ENCODE data around the gene BMF.
A peak's percentile ranks its signal among the peaks of the same experiment; 100 is the strongest.
"Not testable (repeated sequence)": the region's sequence is repeated elsewhere in the genome, so short reads cannot be mapped to it uniquely, and the experiment has no call there.

The BMF gene, protein sequence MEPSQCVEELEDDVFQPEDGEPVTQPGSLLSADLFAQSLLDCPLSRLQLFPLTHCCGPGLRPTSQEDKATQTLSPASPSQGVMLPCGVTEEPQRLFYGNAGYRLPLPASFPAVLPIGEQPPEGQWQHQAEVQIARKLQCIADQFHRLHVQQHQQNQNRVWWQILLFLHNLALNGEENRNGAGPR

DNA sequence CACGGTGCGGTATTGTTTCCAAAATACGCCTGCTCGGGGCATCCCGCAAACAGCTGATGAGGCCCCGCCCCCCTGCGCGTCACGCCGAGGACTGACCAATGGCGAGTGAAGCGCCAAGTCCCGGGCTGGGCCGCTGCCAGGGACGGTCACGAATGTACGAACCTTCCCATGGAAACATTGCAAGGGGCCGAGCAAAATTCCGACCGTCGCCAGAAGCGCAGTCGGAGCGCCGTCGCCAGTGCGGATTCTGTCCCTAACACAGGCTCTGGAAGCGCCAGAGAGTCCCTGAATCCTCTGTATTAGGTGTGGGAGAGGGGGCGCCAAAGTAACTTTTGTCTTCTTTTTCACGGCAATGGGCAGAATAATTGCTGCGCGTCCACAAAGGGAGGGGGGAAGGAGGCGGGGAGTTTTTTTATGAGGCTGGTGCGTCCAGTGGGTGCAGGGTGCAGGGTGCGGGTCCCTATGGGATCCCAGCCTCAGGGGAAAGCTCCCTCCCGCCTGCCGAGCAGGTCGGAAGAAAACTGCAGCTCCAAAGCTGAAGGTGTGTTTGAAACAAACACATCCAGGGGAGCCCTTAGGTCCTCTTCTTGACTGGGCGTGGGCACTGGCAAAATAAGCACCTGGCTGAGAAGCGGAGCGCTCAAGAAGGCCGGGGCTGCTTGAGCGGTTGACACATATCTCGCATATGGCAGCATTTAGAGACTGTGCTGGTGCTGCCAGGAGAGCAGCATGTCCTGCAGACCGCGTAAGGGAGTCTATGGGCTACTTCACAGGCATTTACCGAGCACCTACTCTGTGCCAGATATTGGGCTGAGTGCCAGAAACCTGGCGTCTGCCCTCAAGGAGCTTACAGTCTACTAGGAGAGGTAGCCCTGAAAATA, at the start of gene BMF:
Gene BMF (minus strand): TSS at position 25 of the 881 bp plus-strand sequence. CDS start 2,793 bp downstream, outside the sequence.
- TF ChIP-seq ZNF274 (IDR thresholded peaks at IDR 0.05; ENCODE audit: low read depth, low read length) = no peak
- H3K4me3 ChIP-seq (ENCODE audit: low read length) = peak within 1 kb of the TSS; percentile 78

- TF ChIP-seq ZNF274 (IDR thresholded peaks at IDR 0.05; ENCODE audit: low read depth, low read length) = no peak
Measured at GRCh38 chr15:40157778-40158447, 49.2 kb upstream of the BMF start.

DNA sequence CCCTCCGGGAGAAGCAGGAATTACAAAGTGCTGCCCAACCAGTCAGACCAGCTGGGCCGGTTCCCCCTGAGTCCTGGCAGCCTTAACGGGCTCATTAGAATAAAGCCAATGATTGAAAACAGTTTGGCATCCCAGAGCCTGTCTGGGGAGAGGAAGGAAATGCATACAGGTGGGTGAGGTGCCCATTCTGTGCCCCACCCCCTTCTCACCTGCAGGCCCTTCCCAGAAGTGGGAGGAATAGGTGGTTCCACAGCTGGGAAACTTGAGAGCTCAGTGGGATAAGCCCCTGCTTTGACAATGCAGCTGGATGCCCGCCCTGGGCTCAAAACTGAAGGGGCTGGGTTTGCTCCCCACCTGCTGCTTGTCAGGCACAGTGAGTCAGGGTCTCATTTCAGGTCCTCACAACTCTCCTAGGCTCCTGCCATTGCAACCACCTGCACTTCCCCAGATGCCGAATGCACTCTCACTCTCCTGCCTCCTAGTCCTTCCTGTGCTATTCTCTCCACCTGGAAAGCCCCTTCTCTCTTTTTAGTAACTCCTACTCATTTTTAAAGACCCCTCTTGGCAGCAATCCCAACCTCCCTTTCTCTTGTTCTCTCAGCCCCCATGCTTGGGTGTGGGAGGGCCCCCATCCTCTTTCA, 46.7 kb upstream of the BMF start:
- TF ChIP-seq ZNF274 (IDR thresholded peaks at IDR 0.05; ENCODE audit: low read depth, low read length) = no peak
- H3K4me3 ChIP-seq (ENCODE audit: low read length) = no peak overlapping the region

More at GRCh38 chr15:40157778-40158447, 49.2 kb upstream of the BMF start:
- H3K4me3 ChIP-seq (ENCODE audit: low read length) = no peak overlapping the region

DNA sequence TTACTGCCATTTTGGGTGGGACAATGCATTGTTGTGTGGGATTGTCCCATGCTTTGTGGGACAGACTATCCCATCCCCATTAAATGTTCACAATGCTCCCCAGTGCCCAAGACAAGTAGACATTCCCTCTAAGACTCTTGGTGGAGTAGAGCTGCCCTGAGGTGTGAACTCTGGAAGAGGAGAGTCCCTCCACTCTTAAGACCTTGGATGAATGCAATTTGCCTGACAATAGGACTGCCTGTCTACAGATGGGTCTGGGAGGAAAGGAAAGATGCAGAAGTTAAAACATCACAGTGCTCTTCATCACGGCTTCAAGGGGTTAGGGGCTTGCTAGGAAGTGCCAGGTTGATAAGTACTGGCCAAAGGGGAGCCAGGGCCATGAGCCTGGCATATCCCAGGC, 46.1 kb upstream of the BMF start:
- not testable (repeated sequence) for H3K4me3 ChIP-seq (ENCODE audit: low read length)

DNA sequence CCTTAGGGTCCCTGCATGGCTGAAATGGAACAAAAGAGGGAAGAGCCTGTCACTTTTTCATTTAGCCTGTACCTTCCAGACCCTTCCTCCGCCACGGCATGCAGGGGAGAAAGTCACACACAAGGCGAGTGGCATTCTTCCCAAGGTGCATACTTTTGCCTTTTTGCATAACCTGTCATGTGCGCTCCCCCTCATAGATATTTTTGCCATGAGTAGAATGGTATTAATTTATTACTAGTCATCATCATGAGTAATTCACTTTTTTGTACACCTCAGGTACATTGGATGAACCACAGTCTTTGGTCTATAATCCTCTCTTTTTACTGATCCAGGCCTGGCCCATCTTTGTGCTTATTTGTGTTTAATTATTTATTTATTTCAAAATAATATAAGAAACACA, 43.3 kb upstream of the BMF start:
- TF ChIP-seq ZNF274 (IDR thresholded peaks at IDR 0.05; ENCODE audit: low read depth, low read length) = no peak

GRCh38 chr15:40151499-40151898, 42.8 kb upstream of the BMF start:
- H3K4me3 ChIP-seq (ENCODE audit: low read length) = no peak overlapping the region
- TF ChIP-seq ZNF274 (IDR thresholded peaks at IDR 0.05; ENCODE audit: low read depth, low read length) = no peak

More for the DNA sequence above, 43.3 kb upstream of the BMF start:
- H3K4me3 ChIP-seq (ENCODE audit: low read length) = no peak overlapping the region

DNA sequence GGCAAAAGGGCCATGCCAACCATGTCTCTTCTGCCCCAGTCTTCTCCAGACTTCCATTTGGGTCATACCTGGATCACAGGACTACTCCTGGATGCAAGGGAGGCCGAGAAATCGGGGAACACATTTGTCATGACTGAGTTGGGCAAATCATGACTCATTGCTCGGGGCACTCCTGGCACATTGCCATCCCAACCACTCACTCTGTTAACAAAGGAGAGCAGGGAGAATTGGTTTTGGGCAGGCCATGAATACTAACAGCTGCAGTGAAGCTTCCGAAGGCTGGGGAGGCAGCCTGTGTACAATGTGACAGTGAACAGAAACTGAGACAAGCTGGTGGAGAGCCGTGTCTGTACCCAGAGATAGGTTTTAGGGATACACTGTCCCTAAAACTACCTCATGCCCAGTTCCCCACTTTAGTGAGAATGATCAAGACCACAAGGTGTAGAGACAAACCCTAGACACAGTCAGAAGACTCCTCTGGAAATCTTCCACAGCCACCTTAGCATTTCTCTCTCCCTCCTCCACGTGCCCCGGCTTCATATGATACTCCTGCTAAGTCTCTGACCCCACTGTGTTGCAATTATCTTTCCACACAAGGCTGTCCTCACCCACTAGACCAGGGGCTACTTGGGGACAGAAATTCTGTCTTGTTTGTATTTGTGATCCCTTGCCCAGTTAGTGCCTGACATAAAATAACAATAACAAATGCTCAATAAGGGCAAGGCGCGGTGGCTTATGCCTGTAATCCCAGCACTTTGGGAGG, 41.7 kb upstream of the BMF start:
- no peak overlapping the region for H3K4me3 ChIP-seq (ENCODE audit: low read length)
- TF ChIP-seq ZNF274 (IDR thresholded peaks at IDR 0.05; ENCODE audit: low read depth, low read length) = no peak

DNA sequence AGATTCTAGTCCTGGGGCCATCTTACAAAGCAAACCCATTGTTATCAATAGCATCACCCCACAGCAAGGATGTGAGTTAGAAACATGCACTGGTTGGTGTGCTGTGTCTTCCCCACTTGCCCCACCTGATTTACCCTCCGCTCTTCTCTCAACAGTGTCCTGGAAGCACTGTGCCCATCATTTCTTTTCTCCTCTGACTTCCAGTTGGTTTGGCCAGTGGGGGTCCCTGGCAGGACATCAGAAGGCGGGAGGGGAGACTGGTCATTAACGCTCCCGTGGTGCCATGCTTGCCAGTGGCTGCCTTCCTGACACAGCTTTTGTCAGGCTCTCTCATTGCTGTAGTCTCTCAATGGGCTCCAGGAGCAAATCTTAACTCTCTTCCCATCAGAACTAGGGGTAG, 40.7 kb upstream of the BMF start:
- TF ChIP-seq ZNF274 (IDR thresholded peaks at IDR 0.05; ENCODE audit: low read depth, low read length) = no peak
- H3K4me3 ChIP-seq (ENCODE audit: low read length) = no peak overlapping the region

DNA sequence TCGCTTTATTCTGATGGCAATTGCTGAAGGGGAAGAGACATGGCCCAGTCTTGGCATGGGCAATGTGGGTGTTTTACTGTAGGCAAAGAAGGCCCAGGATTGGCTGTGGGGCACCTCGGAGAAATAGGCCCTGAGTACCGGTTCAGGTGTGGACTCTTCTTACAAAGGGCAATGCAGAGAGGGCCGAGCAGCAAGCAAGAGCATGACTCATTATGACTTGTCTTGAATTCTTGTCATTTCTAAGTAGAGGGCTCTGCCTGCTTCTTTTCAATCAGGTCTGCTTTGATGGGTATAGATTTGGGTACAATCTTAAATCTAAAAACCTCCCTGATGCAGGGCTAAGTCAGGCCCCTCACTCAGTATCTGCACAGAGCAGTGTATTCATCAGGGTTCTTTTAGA, 37.4 kb upstream of the BMF start:
- no peak overlapping the region for H3K4me3 ChIP-seq (ENCODE audit: low read length)
- no peak for TF ChIP-seq ZNF274 (IDR thresholded peaks at IDR 0.05; ENCODE audit: low read depth, low read length)

- TF ChIP-seq ZNF274 (IDR thresholded peaks at IDR 0.05; ENCODE audit: low read depth, low read length) = no peak
Measured at GRCh38 chr15:40142428-40142827, 33.7 kb upstream of the BMF start.

GRCh38 chr15:40138201-40138570, 29.5 kb upstream of the BMF start:
- H3K4me3 ChIP-seq (ENCODE audit: low read length) = not testable (repeated sequence)

More at GRCh38 chr15:40142428-40142827, 33.7 kb upstream of the BMF start:
- H3K4me3 ChIP-seq (ENCODE audit: low read length) = no peak overlapping the region

GRCh38 chr15:40137303-40138200, 28.9 kb upstream of the BMF start:
- TF ChIP-seq ZNF274 (IDR thresholded peaks at IDR 0.05; ENCODE audit: low read depth, low read length) = no peak
- no peak overlapping the region for H3K4me3 ChIP-seq (ENCODE audit: low read length)
